IPS DF 6.9 (cell line): ENCODE data around the gene ARHGAP42.

Experiments
- DNase-seq: peaks from one replicate; pipeline ENCODE4 v3.0.0-alpha.2; 2013; ENCODE audit warnings: low read depth, low spot score
- H3K27ac ChIP-seq: one replicate; pipeline ENCODE4 v1.5.1; 2013; ENCODE audit warnings: low read length, control low read depth
- H3K27me3 ChIP-seq: 2 replicates; pipeline ENCODE4 v1.6.1; 2013; ENCODE audit warnings: mild to moderate bottlenecking, low read length; ENCODE audit not compliant: control insufficient read depth, insufficient read depth
- H3K36me3 ChIP-seq: 2 replicates; pipeline ENCODE4 v1.6.1; 2013; ENCODE audit warnings: low read length; ENCODE audit not compliant: control insufficient read depth, insufficient read depth
- H3K4me1 ChIP-seq: 2 replicates; pipeline ENCODE4 v1.6.1; 2013; ENCODE audit warnings: low read length; ENCODE audit not compliant: control insufficient read depth, insufficient read depth
- H3K4me3 ChIP-seq: 2 replicates; pipeline ENCODE4 v1.5.1; 2013; ENCODE audit warnings: mild to moderate bottlenecking, low read length
- H3K9me3 ChIP-seq: 2 replicates; pipeline ENCODE4 v1.6.1; 2013; ENCODE audit warnings: low read length, inconsistent platforms; ENCODE audit not compliant: control insufficient read depth, insufficient read depth
- WGBS: extraction: QIAGEN DNeasy Blood & Tissue Kit; methylation state at CpG from one replicate; pipeline ENCODE4 v1.1.7; 2013; ENCODE audit warnings: mixed read lengths, missing lambda C conversion rate; ENCODE audit not compliant: insufficient read length, insufficient coverage; 5-methylcytosine and 5-hydroxymethylcytosine counted together

Gene ARHGAP42

DNA sequence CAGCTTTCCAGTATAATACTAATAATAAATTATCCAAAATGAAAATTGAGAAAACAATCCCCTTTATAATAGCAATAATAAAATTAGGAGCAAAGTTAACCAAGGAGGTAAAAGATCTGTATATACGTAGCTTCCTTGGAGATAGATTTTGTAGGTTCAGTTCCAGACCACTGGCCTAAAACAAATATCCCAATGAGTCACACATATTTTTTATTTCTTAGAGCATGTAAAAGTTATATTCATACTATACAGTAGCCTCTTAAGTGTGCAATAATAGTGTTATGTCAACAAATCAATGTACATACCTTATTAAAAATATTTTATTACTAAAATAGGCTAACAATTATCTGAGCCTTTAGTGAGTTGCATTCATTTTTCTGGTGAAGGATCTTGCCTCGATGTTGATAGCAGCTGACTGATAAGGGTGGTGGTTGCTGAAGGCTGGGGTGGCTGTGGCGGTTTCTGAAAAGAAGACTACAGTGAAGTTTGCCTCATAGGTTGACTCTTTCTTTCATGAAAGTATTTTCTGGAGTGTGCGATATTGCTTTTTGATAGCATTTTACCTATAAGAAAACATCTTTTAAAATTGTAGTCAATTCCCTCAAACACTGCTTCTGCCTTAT, 178.5 kb downstream of the ARHGAP42 start:
- Histone ChIP-seq H3K36me3 (no peaks in the 10 kb centered on the region), H3K27ac (no peak overlapping the region), H3K4me3 (no peak overlapping the region), H3K4me1 (peaks cover 4% of the 10 kb centered on the region; the same call in 1 of the 2 replicates), H3K27me3 (no peaks in the 10 kb centered on the region), H3K9me3 (no peaks in the 10 kb centered on the region)
- no CpG with 5 or more reads among the region's 4 CpGs for WGBS
- no peak for DNase-seq

DNA sequence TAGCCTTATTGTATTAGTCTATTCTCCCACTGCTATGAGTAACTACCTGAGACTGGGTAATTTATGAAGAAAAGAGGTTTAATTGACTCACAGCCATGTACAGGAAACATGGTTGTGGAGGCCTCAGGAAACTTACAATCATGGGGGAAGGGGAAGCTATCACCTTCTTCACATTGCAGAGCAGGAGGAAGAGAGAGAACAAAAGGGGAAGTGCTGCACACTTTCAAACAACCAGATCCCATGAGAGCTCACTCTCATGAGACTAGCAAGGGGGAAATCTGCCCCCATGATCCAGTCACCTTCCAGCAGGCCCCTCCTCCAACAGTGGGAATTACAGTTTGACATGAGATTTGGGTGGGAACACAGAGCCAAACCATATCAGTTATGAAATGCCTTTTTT, 179.4 kb downstream of the ARHGAP42 start:
- Histone ChIP-seq H3K27me3 (no peaks in the 10 kb centered on the region), H3K36me3 (no peaks in the 10 kb centered on the region), H3K4me1 (peaks cover 2% of the 10 kb centered on the region; the same call in 1 of the 2 replicates), H3K27ac (no peak overlapping the region), H3K9me3 (no peaks in the 10 kb centered on the region), H3K4me3 (no peak overlapping the region)
- no peak for DNase-seq

GRCh38 chr11:100867606-100868005, 180.5 kb downstream of the ARHGAP42 start:
- Histone ChIP-seq H3K9me3 (no peaks in the 10 kb centered on the region), H3K4me3 (no peak overlapping the region), H3K4me1 (peaks cover 2% of the 10 kb centered on the region; the same call in 1 of the 2 replicates), H3K27me3 (no peaks in the 10 kb centered on the region), H3K36me3 (no peaks in the 10 kb centered on the region), H3K27ac (no peak overlapping the region)
- no CpG with 5 or more reads among the region's 2 CpGs for WGBS
- DNase-seq = no peak

DNA sequence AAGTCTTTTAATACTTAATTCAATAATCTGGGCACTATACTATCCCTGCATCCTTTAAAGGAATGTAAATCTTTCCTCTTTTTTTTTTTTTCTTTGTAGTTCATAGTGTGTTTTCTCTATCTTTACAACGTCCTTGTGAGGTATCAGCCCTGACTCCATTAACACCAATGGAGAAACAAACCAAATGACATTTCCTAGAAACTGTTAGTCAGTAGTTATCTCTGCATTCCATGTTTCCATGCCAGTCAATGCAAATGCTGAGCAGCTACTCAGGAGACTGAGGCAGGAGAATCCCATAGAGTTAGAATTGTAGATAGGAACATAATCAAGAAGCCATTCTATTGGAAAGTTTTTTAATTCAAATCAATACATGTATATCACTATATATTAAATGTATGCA, 182.2 kb downstream of the ARHGAP42 start:
- Histone ChIP-seq H3K27me3 (no peaks in the 10 kb centered on the region), H3K36me3 (no peaks in the 10 kb centered on the region), H3K27ac (no peak overlapping the region), H3K9me3 (no peaks in the 10 kb centered on the region), H3K4me1 (no peaks in the 10 kb centered on the region), H3K4me3 (no peak overlapping the region)
- no CpG with 5 or more reads among the region's 1 CpG for WGBS
- no peak for DNase-seq

DNA sequence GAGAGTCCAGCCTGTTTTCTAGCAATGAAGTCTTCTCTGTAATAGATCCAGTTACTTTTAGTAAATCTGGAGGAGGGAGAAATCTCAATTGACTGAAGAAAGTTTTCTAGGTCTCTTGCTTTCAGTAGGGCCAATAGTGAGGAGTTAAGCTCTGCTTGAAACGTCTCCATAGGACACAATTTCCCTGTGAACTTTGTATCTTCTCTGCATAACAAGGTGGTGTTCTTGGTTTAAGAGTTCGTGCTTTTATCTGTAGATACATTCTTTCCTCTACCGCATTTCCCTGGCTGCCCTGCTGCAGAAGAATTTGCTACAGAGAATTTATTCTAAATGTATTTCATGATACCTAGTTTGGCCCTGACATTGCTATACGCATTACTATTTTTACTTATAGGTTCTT, 183.1 kb downstream of the ARHGAP42 start:
- Histone ChIP-seq H3K4me3 (no peak overlapping the region), H3K36me3 (no peaks in the 10 kb centered on the region), H3K4me1 (no peaks in the 10 kb centered on the region; the same call in 1 of the 2 replicates), H3K27ac (no peak overlapping the region), H3K9me3 (no peaks in the 10 kb centered on the region), H3K27me3 (no peaks in the 10 kb centered on the region)
- no peak for DNase-seq
- WGBS = no CpG with 5 or more reads among the region's 4 CpGs

- Histone ChIP-seq H3K36me3 (no peaks in the 10 kb centered on the region), H3K9me3 (no peaks in the 10 kb centered on the region), H3K4me1 (peaks cover 4% of the 10 kb centered on the region; the same call in 1 of the 2 replicates), H3K4me3 (no peak overlapping the region), H3K27me3 (no peaks in the 10 kb centered on the region), H3K27ac (no peak overlapping the region)
- no CpG with 5 or more reads among the region's 3 CpGs for WGBS
- DNase-seq = no peak
Observed at GRCh38 chr11:100872951-100873740, 186.1 kb downstream of the ARHGAP42 start.

- Histone ChIP-seq H3K27me3 (no peaks in the 10 kb centered on the region), H3K9me3 (no peaks in the 10 kb centered on the region), H3K36me3 (no peaks in the 10 kb centered on the region), H3K27ac (no peak overlapping the region), H3K4me1 (peaks cover 4% of the 10 kb centered on the region; the same call in 1 of the 2 replicates), H3K4me3 (no peak overlapping the region)
- no peak for DNase-seq
- WGBS = no CpG with 5 or more reads among the region's 4 CpGs
Observed at GRCh38 chr11:100874203-100874602, 187.1 kb downstream of the ARHGAP42 start.

DNA sequence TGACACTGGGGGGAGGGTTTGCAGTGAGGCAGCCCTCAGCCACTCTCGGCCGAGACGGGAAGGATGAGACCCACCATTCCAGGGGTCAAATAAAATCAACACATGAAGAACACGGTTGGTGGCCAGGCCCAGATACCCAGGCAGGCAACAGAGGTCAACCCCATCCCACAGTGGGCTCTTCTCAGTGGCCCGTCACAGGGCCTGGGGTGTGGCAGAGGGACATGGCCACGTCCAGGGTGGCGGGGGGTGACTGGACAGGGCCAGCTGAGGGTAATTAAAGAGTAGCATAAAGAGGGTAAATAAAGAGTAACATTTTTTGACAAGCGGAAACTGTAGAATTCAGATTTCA, 188.4 kb downstream of the ARHGAP42 start:
- H3K9me3 ChIP-seq = no peaks in the 10 kb centered on the region
- no peaks in the 10 kb centered on the region for H3K27me3 ChIP-seq
- DNase-seq = no peak
- no peaks in the 10 kb centered on the region for H3K36me3 ChIP-seq
- no CpG with 5 or more reads among the region's 8 CpGs for WGBS
- H3K4me1 ChIP-seq = peaks cover 4% of the 10 kb centered on the region; the same call in 1 of the 2 replicates
- H3K4me3 ChIP-seq = no peak overlapping the region
- no peak overlapping the region for H3K27ac ChIP-seq

DNA sequence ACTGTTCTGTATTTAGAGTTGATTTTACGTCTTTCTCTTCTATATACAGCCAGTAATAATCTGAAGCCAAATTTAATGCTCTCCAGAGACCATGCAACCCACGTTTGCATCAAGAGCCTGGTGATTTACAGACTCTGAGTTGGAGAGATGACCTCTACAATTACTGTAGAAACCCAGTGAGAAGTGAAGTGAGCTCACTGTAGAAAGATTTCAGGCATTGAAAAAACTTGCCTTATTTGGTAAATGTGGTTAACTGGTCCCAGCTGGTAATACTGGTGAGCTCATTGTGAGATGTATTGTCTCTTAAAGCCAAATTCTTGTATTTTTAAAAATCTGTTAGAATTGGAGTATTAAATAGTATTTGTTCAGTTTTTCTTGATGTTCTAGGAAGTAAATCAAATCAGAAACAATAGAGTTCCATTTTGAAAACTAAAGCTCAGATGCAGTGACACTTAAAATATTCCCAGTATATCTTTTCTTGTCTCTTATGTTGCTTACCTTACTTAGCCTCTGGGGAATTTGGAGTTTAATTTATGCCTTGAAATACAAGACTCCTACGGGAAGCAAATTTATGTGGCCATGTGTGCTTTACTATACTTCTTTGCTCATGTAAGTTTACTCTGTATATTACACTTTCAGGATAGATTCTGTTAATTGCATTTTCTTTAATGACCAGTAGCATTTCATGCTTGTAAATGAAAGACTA, 189.9 kb downstream of the ARHGAP42 start:
- H3K27me3 ChIP-seq = no peaks in the 10 kb centered on the region
- whole genome bisulfite sequencing = no CpG with 5 or more reads among the region's 3 CpGs
- no peak overlapping the region for H3K4me3 ChIP-seq
- no peaks in the 10 kb centered on the region for H3K36me3 ChIP-seq
- H3K27ac ChIP-seq = no peak overlapping the region
- H3K9me3 ChIP-seq = no peaks in the 10 kb centered on the region
- no peak for DNase-seq
- peaks cover 4% of the 10 kb centered on the region; the same call in 1 of the 2 replicates for H3K4me1 ChIP-seq

DNA sequence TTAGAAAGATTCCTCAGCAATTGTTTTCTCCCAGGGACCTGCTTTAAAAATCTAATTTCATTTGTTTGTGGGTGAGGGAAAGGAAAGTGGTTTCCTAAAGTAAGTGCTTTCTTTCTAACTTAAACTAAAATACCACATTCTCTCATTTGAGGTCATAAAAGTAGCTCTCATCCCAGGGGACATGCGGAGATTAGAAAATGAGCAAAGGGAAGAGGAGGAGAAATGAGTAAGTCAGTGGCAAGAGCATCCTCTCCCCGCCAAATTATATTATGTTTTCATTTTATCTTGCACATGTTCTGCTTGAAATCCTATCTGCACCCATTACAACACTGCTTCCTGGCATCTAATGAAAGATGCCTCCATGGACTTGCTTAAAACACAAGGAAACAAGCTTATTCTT, 191.4 kb downstream of the ARHGAP42 start:
- WGBS = no CpG with 5 or more reads among the region's 2 CpGs
- Histone ChIP-seq H3K4me1 (peaks cover 4% of the 10 kb centered on the region; the same call in 1 of the 2 replicates), H3K4me3 (no peak overlapping the region), H3K36me3 (no peaks in the 10 kb centered on the region), H3K9me3 (no peaks in the 10 kb centered on the region), H3K27me3 (no peaks in the 10 kb centered on the region), H3K27ac (no peak overlapping the region)
- no peak for DNase-seq
